HG02763 (cell line): ENCODE data around the gene OR10T2.
"Not testable (repeated sequence)": the region's sequence is repeated elsewhere in the genome, so short reads cannot be mapped to it uniquely, and the experiment has no call there.

Experiments used
- ATAC-seq: cut with Tn5 transposase; IDR thresholded peaks from one replicate; pipeline ENCODE4 v1.9.1; 2021; ENCODE audit warnings: mild to moderate bottlenecking, moderate library complexity; ENCODE audit not compliant: unreplicated experiment

OR10T2 gene, protein sequence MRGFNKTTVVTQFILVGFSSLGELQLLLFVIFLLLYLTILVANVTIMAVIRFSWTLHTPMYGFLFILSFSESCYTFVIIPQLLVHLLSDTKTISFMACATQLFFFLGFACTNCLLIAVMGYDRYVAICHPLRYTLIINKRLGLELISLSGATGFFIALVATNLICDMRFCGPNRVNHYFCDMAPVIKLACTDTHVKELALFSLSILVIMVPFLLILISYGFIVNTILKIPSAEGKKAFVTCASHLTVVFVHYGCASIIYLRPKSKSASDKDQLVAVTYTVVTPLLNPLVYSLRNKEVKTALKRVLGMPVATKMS

DNA sequence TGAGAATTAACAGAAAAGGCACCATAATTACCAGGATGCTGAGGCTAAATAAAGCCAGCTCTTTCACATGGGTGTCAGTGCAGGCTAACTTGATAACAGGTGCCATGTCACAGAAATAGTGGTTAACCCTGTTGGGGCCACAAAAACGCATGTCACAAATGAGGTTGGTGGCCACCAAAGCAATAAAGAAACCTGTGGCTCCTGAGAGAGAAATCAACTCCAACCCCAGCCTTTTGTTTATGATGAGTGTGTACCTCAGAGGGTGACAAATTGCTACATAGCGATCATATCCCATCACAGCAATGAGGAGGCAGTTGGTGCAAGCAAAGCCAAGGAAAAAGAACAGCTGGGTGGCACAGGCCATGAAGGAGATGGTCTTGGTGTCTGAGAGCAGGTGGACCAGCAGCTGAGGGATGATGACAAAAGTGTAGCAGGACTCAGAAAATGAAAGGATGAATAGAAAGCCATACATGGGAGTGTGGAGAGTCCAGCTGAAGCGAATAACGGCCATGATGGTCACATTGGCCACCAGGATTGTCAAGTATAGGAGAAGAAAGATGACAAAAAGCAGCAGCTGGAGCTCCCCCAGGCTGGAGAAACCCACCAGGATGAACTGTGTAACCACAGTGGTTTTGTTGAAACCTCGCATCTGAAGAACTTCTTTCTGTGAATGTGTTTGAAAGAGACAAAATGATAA is at the start of gene OR10T2:
TSS of gene OR10T2 (minus strand) at position 649 of the 697 bp plus-strand sequence. CDS start at position 649, 0 bp downstream.
- no peak for ATAC-seq

DNA sequence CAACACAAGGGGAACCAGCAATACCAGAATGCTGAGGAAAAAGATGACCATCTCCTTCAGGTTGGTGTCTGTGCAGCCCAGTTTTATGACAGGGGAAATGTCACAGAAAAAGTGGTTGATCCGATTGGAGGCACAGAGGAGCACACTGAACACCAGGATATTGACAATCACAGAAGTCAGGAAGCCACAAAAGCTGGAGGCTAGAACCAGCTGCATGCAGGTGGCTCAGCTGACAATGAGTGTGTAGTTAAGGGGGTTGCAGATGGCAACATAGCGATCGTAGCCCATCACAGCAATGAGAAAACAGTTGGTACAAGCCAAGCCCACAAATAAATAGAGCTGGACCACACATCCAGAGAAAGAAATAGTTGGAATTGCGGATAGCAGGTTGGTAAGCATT is 46.1 kb upstream of the OR10T2 start:
- no peak for ATAC-seq

DNA sequence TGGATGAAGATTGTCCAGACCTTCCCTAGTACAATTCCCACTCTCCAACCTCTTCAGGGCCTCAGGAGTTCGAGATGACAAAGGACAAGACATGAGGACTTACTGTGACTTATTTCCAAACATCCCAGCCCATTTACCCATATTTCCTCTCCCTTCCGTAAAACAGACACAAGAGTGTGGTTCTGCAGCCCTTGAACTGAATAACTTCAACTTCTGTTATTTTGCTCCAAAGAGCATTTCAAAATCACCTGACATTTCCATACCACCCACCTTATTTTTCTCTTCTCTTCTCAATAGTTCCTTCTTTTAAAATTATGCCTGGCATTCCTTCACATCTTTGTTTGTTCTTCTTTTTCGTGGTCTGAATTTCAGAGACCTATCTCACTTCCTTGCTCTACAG is 35.5 kb upstream of the OR10T2 start:
- no peak for ATAC-seq

DNA sequence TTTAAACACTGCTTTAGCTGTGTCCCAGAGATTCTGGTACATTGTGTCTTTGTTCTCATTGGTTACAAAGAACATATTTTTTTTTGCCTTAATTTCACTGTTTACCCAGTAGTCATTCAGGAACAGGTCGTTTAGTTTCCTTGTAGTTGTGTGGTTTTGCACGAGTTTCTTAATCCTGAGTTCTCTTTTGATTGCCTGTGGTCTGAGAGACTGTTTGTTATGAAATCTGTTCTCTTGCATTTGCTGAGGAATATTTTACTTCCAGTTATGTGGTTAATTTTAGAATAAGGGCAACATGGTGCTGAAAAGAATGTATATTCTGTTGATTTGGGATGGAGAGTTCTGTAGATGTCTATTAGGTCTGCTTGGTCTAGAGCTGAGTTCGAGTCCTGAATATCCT is 30.9 kb upstream of the OR10T2 start:
- not testable (repeated sequence) for ATAC-seq

DNA sequence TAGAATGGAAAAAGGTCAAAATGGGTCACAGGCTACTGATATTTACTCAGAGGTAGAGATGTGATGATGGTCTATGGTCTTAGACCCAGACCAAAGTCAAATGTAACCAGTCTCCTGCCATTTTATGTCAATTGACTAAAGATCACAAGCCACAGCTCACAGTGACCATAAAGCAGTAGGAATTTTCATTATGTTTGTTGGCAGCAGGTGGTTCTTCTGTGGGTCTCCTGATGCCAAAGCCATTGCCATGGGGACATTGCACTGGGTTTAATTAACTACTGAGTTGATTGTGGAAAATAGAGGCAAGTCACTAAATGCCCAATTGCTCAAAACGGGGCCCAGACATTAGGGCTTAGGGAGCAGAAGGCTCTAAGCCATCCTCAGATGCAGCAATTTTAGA is 26.9 kb upstream of the OR10T2 start, which contains the start of gene OR10K2:
TSS of gene OR10K2 (minus strand) at position 101 of the 400 bp plus-strand sequence. CDS start 5,371 bp downstream, outside the sequence.
- no peak for ATAC-seq

DNA sequence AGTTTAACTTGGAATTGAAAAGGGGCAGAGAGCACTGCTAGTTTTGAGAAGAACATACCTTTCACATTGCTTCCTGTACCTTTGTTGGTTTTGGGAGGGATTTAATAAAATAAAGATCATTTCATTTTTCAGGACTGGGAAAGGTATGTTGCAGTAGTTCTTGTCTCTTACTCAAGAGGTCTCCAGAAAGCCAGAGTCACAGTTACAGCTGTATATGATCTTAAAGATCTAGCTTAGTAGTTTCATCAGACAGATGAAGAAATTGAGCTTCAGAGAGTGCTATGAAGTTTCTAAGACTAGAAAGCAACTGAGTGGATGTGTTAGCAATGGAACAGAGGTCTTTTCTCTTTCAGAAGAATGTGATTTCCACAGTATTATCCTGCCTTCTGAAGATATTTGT is 25.8 kb upstream of the OR10T2 start:
- no peak for ATAC-seq

DNA sequence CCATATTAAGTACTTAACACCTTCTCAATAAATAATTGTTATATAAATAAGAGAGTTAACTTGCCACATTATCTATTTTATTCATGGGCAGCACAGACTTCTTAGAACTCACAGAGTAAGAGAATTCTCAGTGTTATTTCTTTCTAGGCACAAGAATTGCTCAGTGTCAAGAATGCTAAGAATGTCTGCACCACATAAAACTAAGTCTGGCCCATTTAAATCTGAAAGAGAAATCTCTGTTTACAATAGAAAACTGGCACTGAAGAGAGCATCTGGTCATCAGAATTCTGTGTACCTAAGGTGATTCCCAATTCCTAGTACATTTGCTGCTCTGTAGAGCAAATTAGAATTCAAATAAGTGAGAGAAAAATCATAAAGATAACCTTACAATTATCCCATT is 22.9 kb upstream of the OR10T2 start:
- ATAC-seq = no peak

DNA sequence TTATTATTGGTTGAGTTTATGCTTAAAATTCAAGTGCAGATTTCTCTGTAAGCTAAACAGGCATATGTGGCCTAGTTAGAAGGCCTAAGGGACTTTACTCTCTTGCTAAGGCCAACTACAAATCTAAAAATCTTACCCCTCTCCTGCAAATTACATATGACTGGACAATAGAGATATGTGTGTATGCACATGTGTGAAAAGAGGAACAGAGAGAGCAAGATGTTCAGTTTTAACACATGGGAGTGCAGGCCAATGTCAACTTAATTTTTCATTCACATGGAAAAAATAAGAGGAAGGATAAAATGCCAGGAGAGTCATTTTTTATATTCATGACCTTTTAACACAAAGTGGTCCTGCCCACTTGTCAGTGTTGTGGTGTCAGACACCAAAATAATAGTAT is 18.3 kb upstream of the OR10T2 start:
- no peak for ATAC-seq

DNA sequence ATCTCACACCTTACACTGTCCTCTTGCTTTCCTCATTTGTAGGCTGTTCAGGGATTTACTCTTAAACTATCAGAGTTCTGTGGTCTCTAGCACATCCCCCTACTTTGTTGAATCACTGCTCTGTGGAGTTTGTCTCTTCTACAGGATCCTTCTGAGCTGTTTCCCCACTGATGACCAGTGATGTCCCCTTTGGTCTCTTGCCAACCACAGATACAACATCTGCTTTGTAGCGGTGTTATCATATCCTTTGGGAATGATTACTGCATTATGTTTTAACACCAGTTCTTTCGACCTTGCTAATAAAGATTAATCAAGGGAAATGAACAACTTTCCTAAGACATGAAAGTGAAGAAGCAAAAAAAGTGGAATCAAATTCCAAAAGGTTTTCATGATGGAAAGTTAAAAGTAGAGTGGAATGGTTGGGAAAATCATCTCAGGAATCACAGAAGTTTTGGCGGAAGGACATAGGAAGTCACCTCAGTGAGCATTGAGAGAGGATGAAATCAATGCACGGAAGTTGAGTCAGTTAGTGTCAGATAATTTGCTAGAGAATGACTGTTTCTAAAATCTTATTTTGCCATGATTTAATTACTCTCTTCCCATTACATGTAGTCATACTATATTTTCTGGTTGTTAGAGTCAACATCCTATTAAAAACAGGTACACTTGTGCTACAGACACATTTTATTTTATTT is 15.5 kb upstream of the OR10T2 start:
- no peak for ATAC-seq

DNA sequence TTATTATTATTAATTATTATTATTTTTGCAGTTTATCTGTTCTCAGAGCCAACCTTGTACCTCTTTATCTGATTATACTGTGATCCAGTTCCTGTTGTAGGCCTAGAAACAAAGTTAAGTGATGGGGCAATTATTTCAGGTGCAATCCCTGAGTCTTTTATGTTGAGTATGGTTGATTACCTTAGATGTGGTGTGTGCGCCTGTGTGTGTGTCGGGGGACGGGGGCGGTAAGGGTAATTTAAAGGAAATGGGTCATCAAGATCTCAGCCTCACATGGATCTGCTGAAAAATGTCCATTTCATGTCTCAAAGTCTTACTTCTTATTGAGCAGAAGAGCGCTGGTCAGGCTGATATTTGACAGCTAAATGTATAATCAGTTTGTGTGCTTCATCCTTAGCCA is 7.8 kb upstream of the OR10T2 start:
- ATAC-seq = no peak

DNA sequence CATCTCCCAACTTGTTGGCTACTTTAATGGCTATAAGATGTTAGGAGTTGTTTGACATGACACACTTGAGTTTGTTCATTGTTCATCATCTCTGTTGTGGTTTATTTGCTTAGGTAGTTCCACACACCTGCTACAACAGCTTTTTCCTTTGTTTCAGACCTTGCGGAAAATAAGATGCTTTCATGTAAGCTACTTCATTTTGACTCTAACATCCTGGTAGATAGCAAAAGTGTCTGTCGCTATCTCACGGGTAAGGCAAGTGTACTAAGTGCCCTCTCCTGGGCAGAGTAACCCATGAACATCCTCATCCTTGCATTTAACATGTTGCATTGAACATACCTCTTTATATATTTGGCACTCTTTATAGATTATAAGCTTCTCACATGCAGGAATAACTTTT is 1.6 kb upstream of the OR10T2 start:
- no peak for ATAC-seq

DNA sequence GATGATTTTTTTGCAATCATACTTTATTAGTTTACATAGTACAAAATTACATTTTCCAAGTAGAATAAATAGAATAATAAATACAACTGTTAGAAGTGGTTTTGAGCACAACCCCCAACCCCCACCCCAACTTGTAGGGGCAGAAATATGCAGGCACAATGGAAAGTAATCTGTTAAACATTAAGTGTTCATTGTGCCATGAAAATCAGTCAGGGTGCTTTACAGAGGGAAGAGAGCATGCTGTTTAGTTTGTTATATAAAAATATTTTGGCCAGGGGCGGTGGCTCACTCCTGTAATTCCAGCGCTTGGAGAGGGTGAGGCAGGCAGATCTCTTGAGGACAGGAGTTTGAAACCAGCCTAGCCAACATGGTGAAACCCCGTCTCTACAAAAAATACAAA is 2.6 kb downstream of the OR10T2 start:
- no peak for ATAC-seq

DNA sequence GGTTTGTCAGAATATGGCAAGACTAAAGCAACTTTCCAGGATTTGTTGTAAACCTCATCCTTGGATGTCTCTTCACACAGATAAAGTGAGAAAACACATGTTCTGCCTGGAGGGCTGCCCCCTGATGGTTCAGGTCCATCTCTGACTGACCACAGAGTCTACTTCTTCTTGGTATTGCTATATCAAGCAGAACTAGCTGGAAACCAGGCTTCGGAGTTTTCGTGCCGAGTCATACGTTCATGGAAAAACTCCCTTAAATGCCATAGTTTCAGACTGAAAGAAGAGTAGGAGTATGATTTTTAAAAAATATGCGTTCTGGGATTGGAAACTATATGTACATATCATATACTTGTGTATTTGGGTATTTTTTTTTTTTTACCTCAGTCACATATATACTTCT is 5.8 kb downstream of the OR10T2 start:
- ATAC-seq = no peak

DNA sequence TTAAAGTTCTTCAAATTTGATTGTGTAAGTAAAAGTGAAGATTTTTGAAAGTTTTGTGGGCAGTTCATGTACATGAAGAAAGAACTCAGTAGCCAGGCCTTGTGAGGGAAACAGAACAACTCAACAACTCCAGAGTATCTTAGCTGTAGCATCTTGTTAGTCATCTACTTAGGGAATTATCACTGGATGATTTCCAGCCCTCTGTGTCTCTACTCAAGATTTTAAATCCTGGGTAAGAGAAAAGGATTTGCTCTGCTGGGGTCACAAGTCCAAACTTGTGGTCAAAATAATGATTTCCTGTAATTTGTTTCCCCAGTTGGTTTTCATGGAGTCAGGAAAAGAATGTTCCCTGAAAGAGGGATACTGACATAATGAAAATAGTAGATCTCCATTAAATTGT is 8.2 kb downstream of the OR10T2 start:
- no peak for ATAC-seq

DNA sequence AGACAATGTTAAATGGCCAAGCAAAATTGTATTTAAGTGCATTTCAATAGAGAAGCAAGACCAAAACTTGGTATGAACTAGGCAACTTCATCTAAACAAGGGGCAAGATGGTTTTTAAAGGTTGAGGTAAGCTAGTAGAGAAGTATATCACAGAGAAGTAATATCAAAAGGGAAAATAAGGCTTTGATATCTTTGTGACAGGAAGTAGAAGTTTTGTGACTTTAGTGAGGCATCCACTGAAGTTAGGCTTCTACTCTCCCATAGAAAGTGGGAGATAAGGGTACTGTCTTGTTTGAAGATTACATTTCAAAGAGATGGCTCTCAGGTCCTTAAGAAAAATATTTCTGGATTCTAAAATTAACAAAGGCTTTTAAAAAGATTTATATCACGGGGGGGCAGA is 8.9 kb downstream of the OR10T2 start:
- no peak for ATAC-seq

DNA sequence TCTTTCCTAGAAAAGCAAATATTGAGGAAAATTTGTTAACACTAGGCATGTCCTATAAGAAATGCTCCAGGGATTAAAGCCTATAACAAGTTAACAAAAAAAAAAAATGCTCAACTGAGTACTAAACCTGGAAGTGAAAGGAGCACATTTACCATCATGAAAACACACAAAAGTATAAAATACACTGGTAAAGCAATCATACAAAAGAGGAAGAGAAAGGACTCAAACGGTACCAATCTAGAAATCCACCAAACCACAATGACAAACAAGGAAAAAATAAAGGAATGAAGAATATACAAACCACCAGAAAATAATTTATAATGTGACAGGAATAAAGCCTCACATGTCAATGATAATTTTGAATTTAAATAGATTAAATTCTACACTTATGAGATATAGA is 24.4 kb downstream of the OR10T2 start:
- no peak for ATAC-seq

DNA sequence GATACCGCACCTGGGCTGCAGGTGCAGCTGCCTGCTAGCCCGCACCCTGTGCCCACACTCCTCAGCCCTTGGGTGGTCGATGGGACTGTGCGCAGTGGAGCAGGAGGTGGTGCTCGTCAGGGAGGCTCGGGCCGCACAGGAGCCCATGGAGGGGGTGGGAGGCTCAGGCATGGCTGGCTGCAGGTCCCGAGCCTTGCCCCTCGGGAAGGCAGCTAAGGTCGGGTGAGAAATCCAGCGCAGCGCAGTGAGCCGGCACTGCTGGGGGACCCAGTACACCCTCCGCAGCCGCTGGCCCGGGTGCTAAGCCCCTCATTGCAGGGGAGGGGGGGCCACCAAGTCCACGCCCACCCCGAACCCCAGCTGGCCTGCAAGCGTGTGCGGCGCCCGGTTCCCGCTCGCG is 25.2 kb downstream of the OR10T2 start:
- not testable (repeated sequence) for ATAC-seq

DNA sequence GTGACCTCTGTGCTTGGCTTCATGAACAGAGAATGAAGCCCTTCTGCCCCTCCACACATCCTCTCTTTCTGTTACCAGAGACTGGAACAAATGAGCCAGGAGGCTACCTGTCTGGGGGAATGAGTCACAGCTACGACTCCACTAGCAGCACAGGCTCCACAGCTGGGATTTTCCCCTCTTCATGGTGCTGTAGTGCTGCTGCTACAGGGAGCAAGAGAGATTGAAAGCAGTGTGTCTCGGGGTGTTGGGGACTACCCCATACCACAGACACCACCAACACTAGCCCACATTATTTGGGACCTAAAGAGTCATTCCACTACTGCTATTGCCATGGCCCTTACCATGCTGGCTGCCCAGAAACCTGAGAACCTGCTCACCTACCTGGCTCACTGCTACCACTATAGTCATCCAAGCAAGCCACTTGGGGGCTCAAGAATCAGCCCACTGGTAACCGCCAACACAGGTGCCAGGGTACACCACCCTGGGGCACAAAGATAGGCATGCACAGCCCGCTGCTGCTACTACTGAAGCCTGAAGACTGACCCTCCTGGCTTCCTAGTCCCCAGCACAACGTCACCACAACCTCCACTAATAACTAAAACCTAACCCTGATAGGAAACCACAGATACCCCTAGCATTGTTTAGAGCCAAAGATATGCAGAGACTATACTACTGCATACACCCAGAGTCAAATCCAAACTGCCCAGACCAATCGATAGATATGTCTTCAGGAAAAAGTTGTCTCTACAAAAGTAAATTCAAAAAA is 27.9 kb downstream of the OR10T2 start:
- ATAC-seq = peak; percentile 97

DNA sequence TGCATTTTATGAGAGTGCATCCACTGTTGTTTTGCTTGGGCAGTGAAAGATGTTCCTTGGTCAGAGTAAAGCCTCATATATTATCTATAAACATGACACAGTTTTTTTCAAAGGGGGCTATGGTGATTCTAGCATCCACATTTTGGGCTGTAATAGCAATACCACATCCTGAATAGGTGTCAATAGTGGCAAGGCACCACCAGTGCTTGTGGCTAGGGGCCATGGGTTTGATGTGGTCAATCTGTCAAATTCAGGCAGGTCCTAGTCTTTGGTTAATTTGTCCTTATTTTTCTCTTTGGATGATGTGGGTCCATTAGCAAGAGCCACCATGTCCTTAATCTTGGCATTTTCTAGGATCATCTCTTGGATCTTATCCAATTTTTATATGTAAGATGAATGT is 32.5 kb downstream of the OR10T2 start:
- no peak for ATAC-seq

DNA sequence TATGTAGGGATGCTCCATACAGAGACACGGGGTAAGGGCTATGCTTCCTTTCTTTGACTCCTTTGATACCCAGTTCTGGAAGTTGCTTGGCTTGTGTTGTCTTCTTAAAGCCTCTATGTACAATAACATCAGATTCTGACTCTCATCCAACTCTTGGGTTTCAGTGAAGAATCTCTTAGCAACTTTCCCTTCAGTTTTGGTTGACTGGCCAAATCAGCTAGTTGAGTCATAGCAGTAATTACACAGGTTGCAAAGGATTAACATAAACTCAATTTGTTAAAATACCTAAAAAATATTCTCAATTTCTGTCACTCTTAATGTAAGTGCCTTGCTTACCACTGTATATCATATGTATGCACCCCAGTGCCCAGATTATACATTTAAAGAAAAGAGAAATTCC is 36.3 kb downstream of the OR10T2 start:
- ATAC-seq = no peak

DNA sequence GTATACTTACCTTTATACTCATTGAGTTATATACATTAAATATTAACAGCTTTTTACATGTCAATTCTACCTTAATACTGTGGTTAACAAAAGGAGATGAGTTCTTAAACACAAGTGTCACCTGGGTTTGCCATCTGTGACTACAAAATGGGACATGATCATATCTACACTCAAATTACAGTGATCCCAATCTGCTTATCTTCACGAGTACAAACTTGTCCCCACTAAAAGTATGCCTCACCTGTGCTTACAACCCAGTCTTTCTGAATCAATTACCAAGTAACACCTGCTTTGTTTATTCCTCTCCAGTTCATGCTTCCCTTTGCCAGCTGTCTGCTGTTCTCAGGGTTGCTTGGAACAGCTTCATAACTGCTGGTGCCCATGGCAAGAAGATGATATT is 36.8 kb downstream of the OR10T2 start:
- ATAC-seq = no peak
